Bronchial epithelial cell (primary cell): ENCODE measurements around the gene ESRRB. TPM values are rescaled to one million over a fixed set of nuclear protein-coding genes. Genes with fewer than 3 reads are reported as not detected.

Source experiments
- DNase-seq: peaks from one replicate; pipeline ENCODE4 v3.0.0-alpha.2; 2010; ENCODE audit warnings: low read depth
- FAIRE-seq: peaks from 2 replicates; lab custom pipeline; 2011; peaks lifted over from hg19 to GRCh38; lab: Jason Lieb, UNC
- H3K27me3 ChIP-seq: 2 replicates; pipeline ENCODE4 v1.5.1; 2011; ENCODE audit warnings: low read length; ENCODE audit not compliant: control insufficient read depth, insufficient read depth
- H3K36me3 ChIP-seq: 2 replicates; pipeline ENCODE4 v1.5.1; 2011; ENCODE audit warnings: low read length; ENCODE audit not compliant: control insufficient read depth, insufficient read depth
- H3K4me3 ChIP-seq: 2 replicates; pipeline ENCODE4 v1.5.1; 2011; ENCODE audit warnings: mild to moderate bottlenecking, low read depth, low read length, control low read depth
- total RNA-seq: library from RNA; depleted of rRNA; stranded (reverse); fragments of >200 nt; gene quantifications from 2 replicates; pipeline ENCODE4 v1.2.1, GENCODE V29; 2014
- TF ChIP-seq, protein P1 (sequence below): IDR thresholded peaks from 2 replicates; pipeline ENCODE4 v1.5.1; 2011; ENCODE audit warnings: mild to moderate bottlenecking, moderate library complexity, low read length, control low read depth, inconsistent platforms; ENCODE audit not compliant: insufficient read depth, severe bottlenecking

ESRRB gene
- total RNA-seq, 1 donor from 2014 or later, result not detected

DNA sequence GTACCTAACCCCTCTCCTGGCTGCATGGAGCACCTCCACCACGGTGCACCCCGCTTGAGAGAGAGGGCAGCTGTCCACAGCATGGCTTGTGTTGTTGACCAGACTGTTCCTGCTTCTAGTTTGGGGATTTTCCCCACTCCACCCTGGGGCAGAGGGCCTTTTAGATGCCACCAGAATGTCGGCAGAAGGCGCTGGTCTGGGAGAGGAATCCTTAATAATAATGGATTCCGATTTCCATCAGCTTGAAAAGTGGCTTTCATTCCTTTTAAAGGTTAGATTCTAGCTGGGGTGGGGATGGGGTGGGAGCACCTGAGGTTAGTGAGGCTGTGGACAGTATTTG is 1.8 kb downstream of the ESRRB start:
- H3K4me3 ChIP-seq, result no peak overlapping the region
- DNase-seq (no peak), FAIRE-seq (no peak)
- TF ChIP-seq, protein P1, sequence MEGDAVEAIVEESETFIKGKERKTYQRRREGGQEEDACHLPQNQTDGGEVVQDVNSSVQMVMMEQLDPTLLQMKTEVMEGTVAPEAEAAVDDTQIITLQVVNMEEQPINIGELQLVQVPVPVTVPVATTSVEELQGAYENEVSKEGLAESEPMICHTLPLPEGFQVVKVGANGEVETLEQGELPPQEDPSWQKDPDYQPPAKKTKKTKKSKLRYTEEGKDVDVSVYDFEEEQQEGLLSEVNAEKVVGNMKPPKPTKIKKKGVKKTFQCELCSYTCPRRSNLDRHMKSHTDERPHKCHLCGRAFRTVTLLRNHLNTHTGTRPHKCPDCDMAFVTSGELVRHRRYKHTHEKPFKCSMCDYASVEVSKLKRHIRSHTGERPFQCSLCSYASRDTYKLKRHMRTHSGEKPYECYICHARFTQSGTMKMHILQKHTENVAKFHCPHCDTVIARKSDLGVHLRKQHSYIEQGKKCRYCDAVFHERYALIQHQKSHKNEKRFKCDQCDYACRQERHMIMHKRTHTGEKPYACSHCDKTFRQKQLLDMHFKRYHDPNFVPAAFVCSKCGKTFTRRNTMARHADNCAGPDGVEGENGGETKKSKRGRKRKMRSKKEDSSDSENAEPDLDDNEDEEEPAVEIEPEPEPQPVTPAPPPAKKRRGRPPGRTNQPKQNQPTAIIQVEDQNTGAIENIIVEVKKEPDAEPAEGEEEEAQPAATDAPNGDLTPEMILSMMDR, result no peak
- H3K27me3 ChIP-seq, result peaks cover 25% of the 10 kb centered on the region
- no peaks in the 10 kb centered on the region for H3K36me3 ChIP-seq

- no peak for FAIRE-seq
- H3K4me3 ChIP-seq, result no peak overlapping the region
- no peak for DNase-seq
- H3K27me3 ChIP-seq, result peaks cover 30% of the 10 kb centered on the region
- no peaks in the 10 kb centered on the region for H3K36me3 ChIP-seq
- TF ChIP-seq, protein P1, result no peak
Observed at GRCh38 chr14:76380991-76381390, 5.1 kb downstream of the ESRRB start.

GRCh38 chr14:76381817-76382494 is 6.0 kb downstream of the ESRRB start:
- no peak for FAIRE-seq
- H3K4me3 ChIP-seq, result no peak overlapping the region
- TF ChIP-seq, protein P1, result no peak
- no peak for DNase-seq
- no peaks in the 10 kb centered on the region for H3K36me3 ChIP-seq
- H3K27me3 ChIP-seq, result peaks cover 25% of the 10 kb centered on the region

GRCh38 chr14:76382495-76382832 is 6.5 kb downstream of the ESRRB start:
- Histone ChIP-seq H3K4me3 (no peak overlapping the region), H3K27me3 (peaks cover 20% of the 10 kb centered on the region), H3K36me3 (no peaks in the 10 kb centered on the region)
- FAIRE-seq (no peak), DNase-seq (no peak)
- TF ChIP-seq, protein P1, result no peak

GRCh38 chr14:76385435-76385834 is 9.5 kb downstream of the ESRRB start:
- FAIRE-seq, result no peak
- H3K36me3 ChIP-seq, result no peaks in the 10 kb centered on the region
- TF ChIP-seq, protein P1, result no peak
- H3K4me3 ChIP-seq, result no peak overlapping the region
- DNase-seq, result no peak
- H3K27me3 ChIP-seq, result peaks cover 7% of the 10 kb centered on the region
